HL-60 (cell line): ENCODE measurements around the gene ANKS1A.
A peak's percentile ranks its signal among the peaks of the same experiment; 100 is the strongest.

ENCODE experiments used
- DNase-seq, 2 experiments: peaks; one replicate each; pipeline ENCODE4 v3.0.0-alpha.2; 2010 to 2020; ENCODE audit warnings: low read depth in 1 of 2, low spot score in 1 of 2
- H3K27ac ChIP-seq: fragments of 250-450 bp; sonication (Bioruptor Pico); replicated peaks from 2 replicates; pipeline ENCODE4 v1.5.1; 2020; ENCODE audit warnings: mild to moderate bottlenecking, moderate library complexity
- H3K27me3 ChIP-seq: fragments of 250-450 bp; sonication (Bioruptor Pico); 2 replicates; pipeline ENCODE4 v1.5.1; 2021; ENCODE audit warnings: mild to moderate bottlenecking, moderate library complexity; ENCODE audit not compliant: insufficient read depth, poor library complexity, severe bottlenecking
- H3K4me3 ChIP-seq: replicated peaks from 2 replicates; pipeline ENCODE4 v1.5.1; 2011; ENCODE audit warnings: mild to moderate bottlenecking, control low read depth, low read length; ENCODE audit not compliant: insufficient read depth
- GABPA ChIP-seq: IDR thresholded peaks from 2 replicates; pipeline ENCODE4 v1.6.1; 2012; ENCODE audit warnings: low read depth
- POLR2AphosphoS5 ChIP-seq: IDR thresholded peaks from 2 replicates; pipeline ENCODE4 v1.6.1; 2012; ENCODE audit warnings: low read depth
- SPI1 ChIP-seq: IDR thresholded peaks from 2 replicates; pipeline ENCODE4 v1.6.1; 2012; ENCODE audit warnings: low read depth, mild to moderate bottlenecking, borderline replicate concordance
- TF ChIP-seq, protein P1 (sequence below): IDR thresholded peaks from one replicate; pipeline ENCODE4 v1.5.1; 2011; ENCODE audit warnings: low read length, control low read depth, inconsistent platforms; ENCODE audit not compliant: insufficient read depth
- TF ChIP-seq, protein P2 (sequence below): IDR thresholded peaks from 2 replicates; pipeline ENCODE4 v1.6.1; 2012; ENCODE audit warnings: low read depth; ENCODE audit not compliant: insufficient replicate concordance

The ANKS1A gene

DNA sequence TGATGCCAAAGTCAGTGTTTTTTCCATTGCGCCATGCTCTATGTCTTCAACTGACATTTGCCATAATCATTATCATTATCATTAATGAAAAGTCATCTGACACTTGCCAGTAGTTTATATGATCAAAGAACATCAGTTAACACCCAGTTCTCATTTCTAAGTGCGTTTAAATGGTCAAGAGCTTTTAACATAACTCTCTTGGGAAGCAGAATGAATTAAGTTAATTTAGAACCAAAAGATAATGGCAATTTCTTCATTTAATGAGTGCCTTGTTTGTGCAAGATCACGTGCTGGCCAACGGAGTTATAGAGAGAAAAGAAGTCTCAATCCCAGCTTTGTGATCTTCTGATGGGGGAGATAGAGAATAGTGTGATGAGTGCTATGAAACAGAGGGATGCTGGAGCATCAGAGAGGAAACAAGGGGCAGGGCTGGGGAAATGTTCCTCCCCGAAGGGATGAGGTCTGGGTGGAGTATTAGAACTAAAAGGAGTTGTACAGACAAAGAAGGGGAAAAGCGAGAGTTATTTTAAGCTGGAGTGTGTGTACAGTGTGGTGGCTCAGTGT, 20.3 kb downstream of the ANKS1A start:
- Histone ChIP-seq H3K27me3 (no peaks in the 10 kb centered on the region), H3K4me3 (no peak overlapping the region), H3K27ac (no peak overlapping the region)
- TF ChIP-seq GABPA (no peak), POLR2AphosphoS5 (no peak), SPI1 (no peak)
- TF ChIP-seq, protein P1, sequence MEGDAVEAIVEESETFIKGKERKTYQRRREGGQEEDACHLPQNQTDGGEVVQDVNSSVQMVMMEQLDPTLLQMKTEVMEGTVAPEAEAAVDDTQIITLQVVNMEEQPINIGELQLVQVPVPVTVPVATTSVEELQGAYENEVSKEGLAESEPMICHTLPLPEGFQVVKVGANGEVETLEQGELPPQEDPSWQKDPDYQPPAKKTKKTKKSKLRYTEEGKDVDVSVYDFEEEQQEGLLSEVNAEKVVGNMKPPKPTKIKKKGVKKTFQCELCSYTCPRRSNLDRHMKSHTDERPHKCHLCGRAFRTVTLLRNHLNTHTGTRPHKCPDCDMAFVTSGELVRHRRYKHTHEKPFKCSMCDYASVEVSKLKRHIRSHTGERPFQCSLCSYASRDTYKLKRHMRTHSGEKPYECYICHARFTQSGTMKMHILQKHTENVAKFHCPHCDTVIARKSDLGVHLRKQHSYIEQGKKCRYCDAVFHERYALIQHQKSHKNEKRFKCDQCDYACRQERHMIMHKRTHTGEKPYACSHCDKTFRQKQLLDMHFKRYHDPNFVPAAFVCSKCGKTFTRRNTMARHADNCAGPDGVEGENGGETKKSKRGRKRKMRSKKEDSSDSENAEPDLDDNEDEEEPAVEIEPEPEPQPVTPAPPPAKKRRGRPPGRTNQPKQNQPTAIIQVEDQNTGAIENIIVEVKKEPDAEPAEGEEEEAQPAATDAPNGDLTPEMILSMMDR: no peak
- TF ChIP-seq, protein P2, sequence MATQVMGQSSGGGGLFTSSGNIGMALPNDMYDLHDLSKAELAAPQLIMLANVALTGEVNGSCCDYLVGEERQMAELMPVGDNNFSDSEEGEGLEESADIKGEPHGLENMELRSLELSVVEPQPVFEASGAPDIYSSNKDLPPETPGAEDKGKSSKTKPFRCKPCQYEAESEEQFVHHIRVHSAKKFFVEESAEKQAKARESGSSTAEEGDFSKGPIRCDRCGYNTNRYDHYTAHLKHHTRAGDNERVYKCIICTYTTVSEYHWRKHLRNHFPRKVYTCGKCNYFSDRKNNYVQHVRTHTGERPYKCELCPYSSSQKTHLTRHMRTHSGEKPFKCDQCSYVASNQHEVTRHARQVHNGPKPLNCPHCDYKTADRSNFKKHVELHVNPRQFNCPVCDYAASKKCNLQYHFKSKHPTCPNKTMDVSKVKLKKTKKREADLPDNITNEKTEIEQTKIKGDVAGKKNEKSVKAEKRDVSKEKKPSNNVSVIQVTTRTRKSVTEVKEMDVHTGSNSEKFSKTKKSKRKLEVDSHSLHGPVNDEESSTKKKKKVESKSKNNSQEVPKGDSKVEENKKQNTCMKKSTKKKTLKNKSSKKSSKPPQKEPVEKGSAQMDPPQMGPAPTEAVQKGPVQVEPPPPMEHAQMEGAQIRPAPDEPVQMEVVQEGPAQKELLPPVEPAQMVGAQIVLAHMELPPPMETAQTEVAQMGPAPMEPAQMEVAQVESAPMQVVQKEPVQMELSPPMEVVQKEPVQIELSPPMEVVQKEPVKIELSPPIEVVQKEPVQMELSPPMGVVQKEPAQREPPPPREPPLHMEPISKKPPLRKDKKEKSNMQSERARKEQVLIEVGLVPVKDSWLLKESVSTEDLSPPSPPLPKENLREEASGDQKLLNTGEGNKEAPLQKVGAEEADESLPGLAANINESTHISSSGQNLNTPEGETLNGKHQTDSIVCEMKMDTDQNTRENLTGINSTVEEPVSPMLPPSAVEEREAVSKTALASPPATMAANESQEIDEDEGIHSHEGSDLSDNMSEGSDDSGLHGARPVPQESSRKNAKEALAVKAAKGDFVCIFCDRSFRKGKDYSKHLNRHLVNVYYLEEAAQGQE: no peak
- DNase-seq: no peak

DNA sequence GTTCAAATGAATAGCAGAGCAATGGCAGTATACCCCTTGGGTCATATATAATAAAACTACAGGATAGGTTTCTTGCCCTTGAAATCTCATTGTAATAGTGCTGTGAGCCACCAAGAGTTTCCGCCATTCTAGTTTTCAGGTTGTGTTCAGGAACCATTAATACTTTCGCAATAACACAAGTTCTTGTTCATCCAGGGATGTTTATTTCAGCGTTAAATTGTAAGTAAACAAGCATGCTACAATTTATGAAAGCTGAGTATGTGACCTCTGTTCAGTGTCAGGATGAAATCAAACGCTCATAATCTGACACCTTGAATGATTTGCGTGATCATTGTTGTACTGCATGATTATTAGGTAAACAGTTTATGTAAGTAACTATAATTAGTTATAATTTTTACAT, 22.8 kb downstream of the ANKS1A start:
- TF ChIP-seq SPI1 (no peak), POLR2AphosphoS5 (no peak)
- no peak for DNase-seq
- Histone ChIP-seq H3K27me3 (no peaks in the 10 kb centered on the region), H3K27ac (no peak overlapping the region), H3K4me3 (no peak overlapping the region)

DNA sequence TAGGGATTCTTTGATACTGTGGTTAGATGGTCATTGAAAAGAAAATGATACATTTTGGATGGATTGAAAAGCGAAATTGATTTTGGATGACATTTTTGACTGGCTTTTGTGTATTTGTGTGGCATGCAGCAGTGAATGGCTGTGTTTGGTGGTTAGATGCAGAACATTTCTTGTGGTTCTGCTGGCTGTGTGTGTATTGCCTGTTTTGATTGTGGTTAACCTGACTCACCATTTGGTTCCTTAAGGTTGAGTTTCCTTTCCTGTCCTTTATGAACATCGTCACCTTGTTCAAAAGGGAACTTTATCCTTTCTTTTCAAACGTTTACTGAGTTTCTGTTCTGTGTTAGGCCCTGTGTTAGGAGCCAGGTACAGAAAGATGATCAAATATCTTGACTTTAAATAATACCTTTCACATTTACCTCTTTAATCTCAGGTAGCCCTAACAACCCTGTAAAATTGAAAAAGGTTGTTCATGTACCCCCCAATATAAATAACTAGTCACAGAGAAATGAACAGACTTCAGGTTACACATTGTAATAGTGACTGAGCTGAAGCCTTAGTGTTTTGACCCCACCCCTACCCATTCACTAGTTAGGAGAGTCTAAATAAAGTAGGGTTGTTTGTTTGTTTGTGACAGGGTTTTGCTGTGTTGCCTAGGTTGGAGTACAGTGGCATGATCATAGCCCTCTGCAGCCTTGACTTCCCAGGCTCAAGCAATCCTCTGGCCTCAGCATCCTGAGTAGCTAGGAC, 23.8 kb downstream of the ANKS1A start:
- H3K4me3 ChIP-seq: no peak overlapping the region
- TF ChIP-seq SPI1: no peak
- 0 out of 2 replicates have a peak, but pooled peaks have one; percentile 44 for TF ChIP-seq POLR2AphosphoS5
- H3K27ac ChIP-seq: no peak overlapping the region
- no peaks in the 10 kb centered on the region for H3K27me3 ChIP-seq
- peak; percentile 13 to 31 for DNase-seq

DNA sequence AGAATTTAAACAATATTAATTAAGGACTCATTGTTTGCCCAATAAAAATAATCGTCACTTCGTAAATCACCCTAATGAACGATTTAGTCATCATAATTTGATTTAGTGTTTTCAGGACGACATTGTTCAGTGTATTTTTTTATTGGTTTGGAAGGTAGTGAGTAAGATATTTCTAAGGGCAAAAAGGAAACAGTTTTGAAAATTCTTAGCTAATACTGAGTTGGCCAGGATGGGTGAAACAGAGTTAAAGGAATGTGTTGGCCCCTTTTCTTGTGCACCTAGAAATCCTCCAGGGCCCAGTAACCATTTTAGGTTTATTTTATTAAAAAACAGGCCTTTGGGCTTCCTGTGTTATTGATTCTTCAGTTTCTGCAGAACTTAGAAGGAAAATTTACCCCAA, 25.3 kb downstream of the ANKS1A start:
- no peaks in the 10 kb centered on the region for H3K27me3 ChIP-seq
- TF ChIP-seq, protein P2: no peak
- TF ChIP-seq GABPA (no peak), POLR2AphosphoS5 (no peak), SPI1 (no peak)
- TF ChIP-seq, protein P1: no peak
- H3K27ac ChIP-seq: no peak overlapping the region
- no peak for DNase-seq
- no peak overlapping the region for H3K4me3 ChIP-seq
